ENCODE measurements around the gene BMP8B. TPM values are rescaled to one million over a fixed set of nuclear protein-coding genes. Genes with fewer than 3 reads are reported as not detected.

The BMP8B gene
- total and polyA plus RNA-seq, 2 of the 8 experiments (the other 6 are each of a cell fraction or from before 2014, with no cell fraction given), result 0.37 to 0.50 TPM

DNA sequence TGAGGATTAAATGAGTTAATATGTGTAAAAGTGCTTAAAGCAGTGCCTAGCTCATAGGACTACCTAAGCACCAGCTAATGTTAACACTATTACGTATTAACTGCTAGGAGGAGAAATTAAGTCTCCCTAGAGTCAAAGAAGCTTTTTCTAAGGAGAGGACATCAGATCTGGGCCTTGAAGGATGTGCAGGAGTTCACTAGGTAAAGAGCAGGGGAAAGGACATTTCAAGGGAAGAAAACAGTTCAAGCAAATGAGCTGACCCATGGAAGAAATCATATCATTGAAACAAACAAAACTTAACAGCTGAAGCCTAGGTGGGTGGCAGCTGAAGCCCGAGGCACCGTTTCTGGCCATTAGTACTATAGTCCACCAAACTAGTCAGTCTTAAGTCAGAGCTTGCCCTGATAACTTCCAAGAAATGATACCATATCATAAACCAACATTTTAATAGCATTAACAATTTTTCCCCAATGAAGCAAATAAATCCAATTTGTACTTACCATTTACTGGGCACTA is 48.0 kb upstream of the BMP8B start (continued):
- TF ChIP-seq CHD7 (IDR thresholded peaks at IDR 0.05; ENCODE audit: insufficient replicate concordance, low read length) (no peak), EP300 (IDR thresholded peaks at IDR 0.05; ENCODE audit: borderline replicate concordance in 1 of 2, low read depth in 2 of 2, low read length in 2 of 2) (no peak), SP4 (IDR thresholded peaks at IDR 0.05; ENCODE audit: low read length) (no peak), KDM5A (IDR thresholded peaks at IDR 0.05; ENCODE audit: low read length) (no peak), ZNF274 (IDR thresholded peaks at IDR 0.05; ENCODE audit: borderline replicate concordance, extremely low read depth, low read length) (no peak), SAP30 (IDR thresholded peaks at IDR 0.05; ENCODE audit: insufficient read depth, insufficient replicate concordance, low read length) (no peak), RAD21 (IDR thresholded peaks at IDR 0.05 in 1 of 2, conservative IDR thresholded peaks at IDR 0.05 in 1 of 2; ENCODE audit: low read depth in 2 of 2, low read length in 2 of 2) (no peak)
- TF ChIP-seq, protein P1, sequence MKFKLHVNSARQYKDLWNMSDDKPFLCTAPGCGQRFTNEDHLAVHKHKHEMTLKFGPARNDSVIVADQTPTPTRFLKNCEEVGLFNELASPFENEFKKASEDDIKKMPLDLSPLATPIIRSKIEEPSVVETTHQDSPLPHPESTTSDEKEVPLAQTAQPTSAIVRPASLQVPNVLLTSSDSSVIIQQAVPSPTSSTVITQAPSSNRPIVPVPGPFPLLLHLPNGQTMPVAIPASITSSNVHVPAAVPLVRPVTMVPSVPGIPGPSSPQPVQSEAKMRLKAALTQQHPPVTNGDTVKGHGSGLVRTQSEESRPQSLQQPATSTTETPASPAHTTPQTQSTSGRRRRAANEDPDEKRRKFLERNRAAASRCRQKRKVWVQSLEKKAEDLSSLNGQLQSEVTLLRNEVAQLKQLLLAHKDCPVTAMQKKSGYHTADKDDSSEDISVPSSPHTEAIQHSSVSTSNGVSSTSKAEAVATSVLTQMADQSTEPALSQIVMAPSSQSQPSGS (IDR thresholded peaks at IDR 0.05; ENCODE audit: low read length), result no peak
